KMS-11 (cell line): Measurements from ENCODE around the gene OR10H5.
"Not testable (repeated sequence)": the region's sequence is repeated elsewhere in the genome, so short reads cannot be mapped to it uniquely, and the experiment has no call there.

ENCODE experiments used
- H2AFZ ChIP-seq: fragments of 200-600 bp; sonication (generic); 2 replicates; pipeline ENCODE4 v1.6.1; 2016; ENCODE audit warnings: antibody characterized with exemption, mixed run types, low read depth
- H3K27ac ChIP-seq: fragments of 200-600 bp; sonication (generic); 2 replicates; pipeline ENCODE4 v1.6.1; 2016; ENCODE audit warnings: mild to moderate bottlenecking, mixed run types
- H3K27me3 ChIP-seq: fragments of 200-600 bp; sonication (generic); 2 replicates; pipeline ENCODE4 v1.6.1; 2017; ENCODE audit warnings: mild to moderate bottlenecking, low read depth, mixed run types, moderate library complexity; ENCODE audit not compliant: insufficient read depth
- H3K36me3 ChIP-seq: fragments of 200-600 bp; sonication (generic); 2 replicates; pipeline ENCODE4 v1.6.1; 2017; ENCODE audit warnings: mild to moderate bottlenecking, mixed run types; ENCODE audit not compliant: insufficient read depth
- H3K4me1 ChIP-seq: fragments of 200-600 bp; sonication (generic); 2 replicates; pipeline ENCODE4 v1.6.1; 2016; ENCODE audit warnings: mild to moderate bottlenecking, low read depth, mixed run types; ENCODE audit not compliant: poor library complexity, severe bottlenecking
- H3K4me2 ChIP-seq: fragments of 200-600 bp; sonication (generic); 2 replicates; pipeline ENCODE4 v1.7.0; 2016; ENCODE audit warnings: mild to moderate bottlenecking, mixed run types
- H3K4me3 ChIP-seq: fragments of 200-600 bp; sonication (generic); IDR thresholded peaks from 2 replicates; pipeline ENCODE4 v1.6.1; 2017; ENCODE audit warnings: low read depth, low read length, mixed read lengths; ENCODE audit not compliant: insufficient read depth
- H3K79me2 ChIP-seq: fragments of 200-600 bp; sonication (generic); 2 replicates; pipeline ENCODE4 v1.6.1; 2016; ENCODE audit warnings: low read depth, mixed run types; ENCODE audit not compliant: insufficient read depth
- H3K9ac ChIP-seq: fragments of 200-600 bp; sonication (generic); 2 replicates; pipeline ENCODE4 v1.6.1; 2016; ENCODE audit warnings: mild to moderate bottlenecking, mixed run types
- H4K20me1 ChIP-seq: fragments of 200-600 bp; sonication (generic); 2 replicates; pipeline ENCODE4 v1.6.1; 2016; ENCODE audit warnings: mild to moderate bottlenecking, mixed run types; ENCODE audit not compliant: insufficient read depth
- CTCF ChIP-seq: fragments of 200-600 bp; sonication (generic); conservative IDR thresholded peaks from 2 replicates; pipeline ENCODE4 v1.6.1; 2017; ENCODE audit warnings: low read depth, mild to moderate bottlenecking, antibody characterized with exemption, low read length, moderate library complexity, mixed read lengths

OR10H5 gene

GRCh38 chr19:15758379-15758778 is 29.1 kb upstream of the OR10H5 start:
- Histone ChIP-seq H3K4me1 (no peaks in the 10 kb centered on the region), H3K36me3 (no peaks in the 10 kb centered on the region), H3K4me2 (no peak overlapping the region), H3K27ac (no peak overlapping the region), H4K20me1 (no peaks in the 10 kb centered on the region), H2AFZ (no peak overlapping the region), H3K79me2 (no peaks in the 10 kb centered on the region), H3K27me3 (no peaks in the 10 kb centered on the region; the same call in 1 of the 2 replicates), H3K9ac (no peak overlapping the region), H3K4me3 (no peak overlapping the region)
- no peak for TF ChIP-seq CTCF

- no peak overlapping the region for H3K4me2 ChIP-seq
Observed at GRCh38 chr19:15759962-15760565, 27.4 kb upstream of the OR10H5 start.

GRCh38 chr19:15769586-15769985 is 17.9 kb upstream of the OR10H5 start:
- Histone ChIP-seq H3K4me2 (no peak overlapping the region), H3K9ac (no peak overlapping the region), H3K36me3 (no peaks in the 10 kb centered on the region), H3K79me2 (no peaks in the 10 kb centered on the region), H3K27me3 (peaks cover 3% of the 10 kb centered on the region; the same call in 1 of the 2 replicates), H3K27ac (no peak overlapping the region), H4K20me1 (no peaks in the 10 kb centered on the region), H3K4me1 (no peaks in the 10 kb centered on the region), H2AFZ (no peak overlapping the region), H3K4me3 (no peak overlapping the region)
- TF ChIP-seq CTCF: no peak

More at GRCh38 chr19:15759962-15760565, 27.4 kb upstream of the OR10H5 start:
- no peak for TF ChIP-seq CTCF
- H2AFZ ChIP-seq: no peak overlapping the region
- H3K27ac ChIP-seq: no peak overlapping the region
- no peaks in the 10 kb centered on the region; the same call in 1 of the 2 replicates for H3K27me3 ChIP-seq
- no peak overlapping the region for H3K9ac ChIP-seq
- no peaks in the 10 kb centered on the region for H3K36me3 ChIP-seq
- no peak overlapping the region for H3K4me3 ChIP-seq
- no peaks in the 10 kb centered on the region for H3K4me1 ChIP-seq
- H3K79me2 ChIP-seq: no peaks in the 10 kb centered on the region
- no peaks in the 10 kb centered on the region for H4K20me1 ChIP-seq

- not testable (repeated sequence) for H3K27ac ChIP-seq, H2AFZ ChIP-seq, H4K20me1 ChIP-seq, H3K4me2 ChIP-seq, H3K79me2 ChIP-seq, H3K9ac ChIP-seq, H3K4me1 ChIP-seq, H3K27me3 ChIP-seq, H3K4me3 ChIP-seq, H3K36me3 ChIP-seq
Observed at GRCh38 chr19:15774159-15774558, 13.3 kb upstream of the OR10H5 start.

GRCh38 chr19:15775249-15775648 is 12.2 kb upstream of the OR10H5 start:
- Histone ChIP-seq H4K20me1 (no peaks in the 10 kb centered on the region), H3K9ac (no peak overlapping the region), H3K27ac (no peak overlapping the region), H2AFZ (no peak overlapping the region), H3K27me3 (no peaks in the 10 kb centered on the region), H3K79me2 (no peaks in the 10 kb centered on the region), H3K4me3 (no peak overlapping the region), H3K36me3 (no peaks in the 10 kb centered on the region), H3K4me2 (no peak overlapping the region), H3K4me1 (no peaks in the 10 kb centered on the region)
- no peak for TF ChIP-seq CTCF
